Stomach (tissue), 9 donors: ENCODE data around the gene AKT1S1. TPM values are rescaled to one million over a fixed set of nuclear protein-coding genes. Genes with fewer than 3 reads are reported as not detected.

Experiments used
- DNase-seq, 2 donors: peaks; one replicate each; pipeline versions ENCODE4 v3.0.0 to v3.0.0-alpha.2; 2013 to 2019
- H3K27ac ChIP-seq, 5 donors: fragments of 200-600 bp in 4 of 5; sonication (generic) in 4 of 5; one replicate each; pipeline ENCODE4 v1.5.1; 2013 to 2019; ENCODE audit warnings: mild to moderate bottlenecking in 1 of 5, moderate library complexity in 1 of 5
- H3K27me3 ChIP-seq, 3 donors: fragments of 200-600 bp; sonication (generic); one replicate each; pipeline ENCODE4 v1.5.1; 2017 to 2019; ENCODE audit warnings: mixed run types in 1 of 3
- H3K36me3 ChIP-seq, 4 donors: fragments of 200-600 bp; sonication (generic); 1 replicate in 3 of 4; 2 replicates in 1 of 4; pipeline ENCODE4 v1.5.1; 2016 to 2019
- H3K4me1 ChIP-seq, 4 donors: fragments of 200-600 bp; sonication (generic); one replicate each; pipeline ENCODE4 v1.5.1; 2016 to 2019
- H3K4me3 ChIP-seq, 4 donors: fragments of 200-600 bp; sonication (generic) in 3 of 4; one replicate each; pipeline ENCODE4 v1.5.1; 2016 to 2019; ENCODE audit warnings: mild to moderate bottlenecking in 1 of 4
- H3K9me3 ChIP-seq, 4 donors: fragments of 200-600 bp; sonication (generic); one replicate each; pipeline ENCODE4 v1.5.1; 2016 to 2019
- EP300 ChIP-seq: sonication (generic); formaldehyde crosslinking; IDR thresholded peaks from one replicate; pipeline ENCODE4 v1.6.1; 2017; ENCODE audit warnings: antibody characterized with exemption
- POLR2A ChIP-seq, 4 donors: fragments of 450-650 bp; IDR thresholded peaks; one replicate each; pipeline ENCODE4 v1.6.1; 2016; ENCODE audit warnings: antibody characterized with exemption in 4 of 4, control low read depth in 2 of 4, mild to moderate bottlenecking in 1 of 4, moderate library complexity in 1 of 4
- POLR2AphosphoS5 ChIP-seq, 3 donors: sonication (generic); formaldehyde crosslinking; IDR thresholded peaks; one replicate each; pipeline ENCODE4 v1.6.1; 2016; ENCODE audit warnings: antibody characterized with exemption in 3 of 3
- WGBS, 5 donors: extraction: QIAGEN DNeasy Blood & Tissue Kit in 3 of 5; methylation state at CpG; one replicate each; pipeline versions ENCODE4 v1.1.5 to v1.1.7; 2013 to 2018; 5-methylcytosine and 5-hydroxymethylcytosine counted together
- intact Hi-C: fragments of 100-400 bp; cut with DNase I; formaldehyde crosslinking; loops from one replicate; pipeline ENCODE4 v1.15.1; 2023; ENCODE audit warnings: low total_unique reads
- polyA plus RNA-seq, 3 donors: library from polyadenylated mRNA; stranded (reverse); fragments of 200-250 nt; gene quantifications; one replicate each; pipeline ENCODE4 v1.2.3, GENCODE V29; 2013
- total RNA-seq, 5 donors: library from RNA; depleted of rRNA; stranded (reverse); fragments of >200 nt; gene quantifications; one replicate each; pipeline versions ENCODE4 v1.1.0 to v1.2.3, GENCODE V29; 2014 to 2016
- TF ChIP-seq, protein P1 (sequence below), 7 experiments: fragments of 450-650 bp in 4 of 7; fragments of 200-600 bp in 3 of 7; sonication (generic) in 3 of 7; IDR thresholded peaks; one replicate each; pipeline ENCODE4 v1.5.1; 2016 to 2019; ENCODE audit warnings: antibody characterized with exemption in 7 of 7, control low read depth in 2 of 7, mild to moderate bottlenecking in 1 of 7
- donor health status: healthy with polysubstance abuse.
- donor health status: Bipolar disorder and iron deficiency.
- donor health status: healthy.

The AKT1S1 gene
- total and polyA plus RNA-seq, 8 donors = 3.5 to 63.7 (median 29.1) TPM

DNA sequence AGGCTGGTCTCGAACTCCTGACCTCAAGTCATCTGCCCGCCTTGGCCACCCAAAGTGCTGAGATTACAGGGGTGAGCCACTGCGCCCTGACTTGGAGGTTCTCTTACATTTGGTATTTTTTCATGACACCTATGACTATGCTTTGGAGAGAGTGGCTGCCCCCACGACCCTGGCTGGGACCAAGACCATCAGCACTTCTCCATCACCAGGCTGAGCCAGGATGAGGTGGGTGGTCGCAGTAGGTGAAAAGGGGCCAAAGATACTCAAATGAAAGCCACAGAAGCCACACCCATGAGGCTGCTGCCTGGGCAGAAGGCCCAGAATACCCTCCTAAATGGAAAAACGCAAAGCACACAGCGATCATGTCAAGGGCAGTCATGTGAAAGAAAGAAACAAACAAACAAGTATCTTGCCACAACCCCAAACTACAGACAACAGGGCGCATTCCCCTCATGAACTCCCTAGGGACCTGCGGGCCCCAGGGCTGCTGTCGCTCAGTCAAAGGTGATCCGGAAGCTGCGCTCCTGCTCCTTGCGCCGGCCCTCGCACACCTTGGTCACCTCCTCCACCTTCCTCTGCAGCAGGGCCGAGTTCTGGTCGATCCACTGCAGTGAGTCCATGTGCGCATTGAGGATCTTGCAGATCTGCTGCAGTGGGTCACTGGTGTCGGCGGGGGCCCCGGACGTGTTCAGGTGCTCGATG is 30.7 kb upstream of the AKT1S1 start:
- H3K4me1 ChIP-seq = peaks cover 0 to 14% (median 6%) of the 10 kb centered on the region in 4 donors
- H3K4me3 ChIP-seq = no peak overlapping the region
- H3K36me3 ChIP-seq = peaks cover 23 to 61% (median 54%) of the 10 kb centered on the region in 4 donors
- no peaks in the 10 kb centered on the region for H3K27me3 ChIP-seq
- 90 to 96% (median 94%) methylated on average over 23 of the region's 23 CpGs for WGBS, 5 donors
- no peak for DNase-seq
- no peaks in the 10 kb centered on the region for H3K9me3 ChIP-seq
- no peak overlapping the region for H3K27ac ChIP-seq
- TF ChIP-seq POLR2AphosphoS5 (IDR thresholded peaks at IDR 0.05) (no peak), EP300 (no peak), POLR2A (IDR thresholded peaks at IDR 0.05) (no peak)
- TF ChIP-seq, protein P1, sequence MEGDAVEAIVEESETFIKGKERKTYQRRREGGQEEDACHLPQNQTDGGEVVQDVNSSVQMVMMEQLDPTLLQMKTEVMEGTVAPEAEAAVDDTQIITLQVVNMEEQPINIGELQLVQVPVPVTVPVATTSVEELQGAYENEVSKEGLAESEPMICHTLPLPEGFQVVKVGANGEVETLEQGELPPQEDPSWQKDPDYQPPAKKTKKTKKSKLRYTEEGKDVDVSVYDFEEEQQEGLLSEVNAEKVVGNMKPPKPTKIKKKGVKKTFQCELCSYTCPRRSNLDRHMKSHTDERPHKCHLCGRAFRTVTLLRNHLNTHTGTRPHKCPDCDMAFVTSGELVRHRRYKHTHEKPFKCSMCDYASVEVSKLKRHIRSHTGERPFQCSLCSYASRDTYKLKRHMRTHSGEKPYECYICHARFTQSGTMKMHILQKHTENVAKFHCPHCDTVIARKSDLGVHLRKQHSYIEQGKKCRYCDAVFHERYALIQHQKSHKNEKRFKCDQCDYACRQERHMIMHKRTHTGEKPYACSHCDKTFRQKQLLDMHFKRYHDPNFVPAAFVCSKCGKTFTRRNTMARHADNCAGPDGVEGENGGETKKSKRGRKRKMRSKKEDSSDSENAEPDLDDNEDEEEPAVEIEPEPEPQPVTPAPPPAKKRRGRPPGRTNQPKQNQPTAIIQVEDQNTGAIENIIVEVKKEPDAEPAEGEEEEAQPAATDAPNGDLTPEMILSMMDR (IDR thresholded peaks at IDR 0.05) = no peak
- intact Hi-C loops = no loop called here

- no peak for DNase-seq
- Histone ChIP-seq H3K4me1 (peaks cover 0 to 14% (median 6%) of the 10 kb centered on the region in 4 donors), H3K4me3 (no peak overlapping the region), H3K27me3 (no peaks in the 10 kb centered on the region), H3K27ac (no peak overlapping the region), H3K36me3 (peaks cover 23 to 53% (median 47%) of the 10 kb centered on the region in 4 donors), H3K9me3 (no peaks in the 10 kb centered on the region)
- no peak for TF ChIP-seq EP300
- no peak for TF ChIP-seq POLR2A (IDR thresholded peaks at IDR 0.05)
- TF ChIP-seq, protein P1 (IDR thresholded peaks at IDR 0.05) = no peak
- TF ChIP-seq POLR2AphosphoS5 (IDR thresholded peaks at IDR 0.05) = no peak
- intact Hi-C loops = no loop called here
- 91 to 95% (median 94%) methylated on average over 16 of the region's 16 CpGs for WGBS, 5 donors
These were observed 29.9 kb upstream of the AKT1S1 start for GRCh38 chr19:49906879-49907564.

GRCh38 chr19:49904136-49904535 is 27.0 kb upstream of the AKT1S1 start:
- Histone ChIP-seq H3K27ac (no peak overlapping the region), H3K9me3 (no peaks in the 10 kb centered on the region), H3K4me1 (no peaks in the 10 kb centered on the region), H3K27me3 (no peaks in the 10 kb centered on the region), H3K36me3 (peaks cover 20 to 36% (median 33%) of the 10 kb centered on the region in 4 donors), H3K4me3 (no peak overlapping the region)
- TF ChIP-seq POLR2AphosphoS5 (IDR thresholded peaks at IDR 0.05) = no peak
- TF ChIP-seq, protein P1 (IDR thresholded peaks at IDR 0.05) = no peak
- TF ChIP-seq EP300 = no peak
- TF ChIP-seq POLR2A (IDR thresholded peaks at IDR 0.05) = no peak
- whole genome bisulfite sequencing, 5 donors = 51 to 73% (median 63%) methylated on average over 6 of the region's 6 CpGs
- intact Hi-C loops = no loop called here
- DNase-seq = no peak

DNA sequence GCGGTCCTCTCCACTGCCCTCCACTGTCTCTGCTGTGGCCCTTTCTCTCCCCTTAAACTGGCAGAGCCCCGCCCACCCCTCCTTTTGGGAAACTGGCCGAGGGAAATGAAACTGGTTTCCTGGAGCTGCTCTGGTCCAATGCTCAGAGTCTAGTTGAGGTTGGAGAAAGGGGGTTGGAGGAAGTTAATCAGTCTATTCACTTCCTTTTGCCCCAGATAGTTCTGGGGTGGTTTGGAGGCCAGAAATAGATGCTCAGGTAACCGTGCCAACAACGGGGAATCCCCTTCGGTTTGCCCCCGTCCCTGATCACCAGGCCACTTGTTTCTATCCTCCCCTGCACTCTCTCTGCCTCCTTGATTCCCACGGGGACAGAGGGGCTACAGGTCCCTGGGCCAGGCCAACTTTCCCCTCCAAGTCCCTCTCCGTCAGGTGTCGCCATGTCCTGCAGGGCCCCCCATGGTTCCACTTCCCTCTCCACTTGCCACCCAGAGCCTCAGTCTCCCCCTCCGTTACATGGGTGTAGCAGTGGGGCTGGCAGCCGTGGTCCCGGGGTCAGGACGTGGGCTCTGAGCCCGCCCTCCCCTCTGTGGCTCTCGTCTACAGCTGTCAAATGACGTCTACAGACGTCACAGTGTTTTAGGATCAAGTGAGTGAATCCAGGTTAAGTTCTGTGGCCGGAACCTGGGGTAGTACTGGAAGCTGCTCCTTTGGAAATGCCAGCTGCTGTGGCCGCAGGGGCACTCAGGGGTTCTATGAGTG is 19.9 kb upstream of the AKT1S1 start, which contains the start of gene IL4I1:
TSS of gene IL4I1 (minus strand) at position 25 of the 759 bp plus-strand sequence. CDS start 727 bp downstream, outside the sequence.
- 28 to 41% (median 33%) methylated on average over 12 to 20 of the region's 20 CpGs for WGBS, 5 donors
- peak in 1 of 2 donors; percentile 57 for DNase-seq
- H3K36me3 ChIP-seq = no peaks in the 10 kb centered on the region
- H3K4me3 ChIP-seq = peak within 1 kb of the TSS in 1 of 4 donors; percentile 14
- H3K27ac ChIP-seq = peak within 1 kb of the TSS in 3 of 5 donors; percentile 46 to 66 (median 55)
- peaks cover 12 to 21% (median 13%) of the 10 kb centered on the region in 4 donors for H3K4me1 ChIP-seq
- no peaks in the 10 kb centered on the region for H3K9me3 ChIP-seq
- peaks cover 0 to 19% (median 0%) of the 10 kb centered on the region in 3 donors for H3K27me3 ChIP-seq
- no peak for TF ChIP-seq POLR2AphosphoS5 (IDR thresholded peaks at IDR 0.05)
- TF ChIP-seq EP300 = no peak
- TF ChIP-seq, protein P1 (IDR thresholded peaks at IDR 0.05) = no peak
- TF ChIP-seq POLR2A (IDR thresholded peaks at IDR 0.05) = no peak
- intact Hi-C loops = no loop called here
